ENCODE data around the gene ZNRD2. TPM values are rescaled to one million over a fixed set of nuclear protein-coding genes. Genes with fewer than 3 reads are reported as not detected.

ZNRD2 gene
- total RNA-seq, 1 experiment from 2014 or later, result 126 TPM

- Histone ChIP-seq H3K9me3 (ENCODE audit: low read length) (no peaks in the 10 kb centered on the region), H3K27ac (ENCODE audit: low read length) (no peak overlapping the region), H3K4me1 (ENCODE audit: insufficient read depth, low read length) (peaks cover 31% of the 10 kb centered on the region), H3K79me2 (ENCODE audit: low read length) (peaks cover 18% of the 10 kb centered on the region), H4K20me1 (ENCODE audit: low read length) (peaks cover 5% of the 10 kb centered on the region), H3K9me2 (replicated peaks; ENCODE audit: low read length) (no peaks in the 10 kb centered on the region), H2AFZ (ENCODE audit: low read length) (no peak overlapping the region), H3K36me3 (ENCODE audit: low read depth, low read length) (peaks cover 3% of the 10 kb centered on the region; the same call in 1 of the 2 replicates), H3K9ac (ENCODE audit: low read length) (no peak overlapping the region), H3K27me3 (ENCODE audit: low read length) (no peaks in the 10 kb centered on the region), H3F3A (ENCODE audit: low read length, unreplicated experiment) (no peaks in the 10 kb centered on the region), H3K4me3 (ENCODE audit: low read length) (no peak overlapping the region), H3K4me2 (ENCODE audit: low read length) (no peak overlapping the region)
- ChIA-PET CTCF (no interaction called here), POLR2A (ENCODE audit: unreplicated experiment) (no interaction called here)
- no peak for DNase-seq
- intact Hi-C loops (cut with micrococcal nuclease), result no loop called here
- ATAC-seq, result no peak
- no TSS peak for BruUV-seq (replicated peaks)
- TF ChIP-seq EZH2phosphoT487 (IDR thresholded peaks at IDR 0.05; ENCODE audit: borderline replicate concordance, low read length) (no peak), EZH2 (IDR thresholded peaks at IDR 0.05; ENCODE audit: low read length, unreplicated experiment) (no peak), CTCF (conservative IDR thresholded peaks at IDR 0.05; ENCODE audit: low read depth, low read length) (no peak)
Observed at GRCh38 chr11:65579291-65579690, 9.0 kb downstream of the ZNRD2 start.

- H4K20me1 ChIP-seq (ENCODE audit: low read length), result peaks cover 5% of the 10 kb centered on the region
- ChIA-PET POLR2A (ENCODE audit: unreplicated experiment) (no interaction called here), CTCF (no interaction called here)
- no peak overlapping the region for H2AFZ ChIP-seq (ENCODE audit: low read length)
- TF ChIP-seq EZH2phosphoT487 (IDR thresholded peaks at IDR 0.05; ENCODE audit: borderline replicate concordance, low read length), result no peak
- no peak for TF ChIP-seq CTCF (conservative IDR thresholded peaks at IDR 0.05; ENCODE audit: low read depth, low read length)
- TF ChIP-seq EZH2 (IDR thresholded peaks at IDR 0.05; ENCODE audit: low read length, unreplicated experiment), result no peak
- ATAC-seq (no peak), DNase-seq (no peak)
- H3K27me3 ChIP-seq (ENCODE audit: low read length), result no peaks in the 10 kb centered on the region
- no peaks in the 10 kb centered on the region for H3F3A ChIP-seq (ENCODE audit: low read length, unreplicated experiment)
- no peaks in the 10 kb centered on the region for H3K9me3 ChIP-seq (ENCODE audit: low read length)
- no peak overlapping the region for H3K4me3 ChIP-seq (ENCODE audit: low read length)
- H3K4me1 ChIP-seq (ENCODE audit: insufficient read depth, low read length), result peaks cover 25% of the 10 kb centered on the region
- H3K4me2 ChIP-seq (ENCODE audit: low read length), result no peak overlapping the region
- intact Hi-C loops (cut with micrococcal nuclease), result no loop called here
- H3K79me2 ChIP-seq (ENCODE audit: low read length), result peaks cover 18% of the 10 kb centered on the region
- no peak overlapping the region for H3K27ac ChIP-seq (ENCODE audit: low read length)
- no peak overlapping the region for H3K9ac ChIP-seq (ENCODE audit: low read length)
- peaks cover 3% of the 10 kb centered on the region; the same call in 1 of the 2 replicates for H3K36me3 ChIP-seq (ENCODE audit: low read depth, low read length)
- no peaks in the 10 kb centered on the region for H3K9me2 ChIP-seq (replicated peaks; ENCODE audit: low read length)
- BruUV-seq (replicated peaks), result no TSS peak
Observed at GRCh38 chr11:65580031-65580692, 9.9 kb downstream of the ZNRD2 start.

- CTCF ChIA-PET, result no interaction called here
- ATAC-seq (no peak), DNase-seq (no peak)
- BruUV-seq (replicated peaks), result no TSS peak
- H3K9me2 ChIP-seq (replicated peaks; ENCODE audit: low read length), result no peaks in the 10 kb centered on the region
- peaks cover 3% of the 10 kb centered on the region; the same call in 1 of the 2 replicates for H3K36me3 ChIP-seq (ENCODE audit: low read depth, low read length)
- H3K9ac ChIP-seq (ENCODE audit: low read length), result no peak overlapping the region
- H3K9me3 ChIP-seq (ENCODE audit: low read length), result no peaks in the 10 kb centered on the region
- TF ChIP-seq EZH2phosphoT487 (IDR thresholded peaks at IDR 0.05; ENCODE audit: borderline replicate concordance, low read length) (no peak), CTCF (conservative IDR thresholded peaks at IDR 0.05; ENCODE audit: low read depth, low read length) (no peak), EZH2 (IDR thresholded peaks at IDR 0.05; ENCODE audit: low read length, unreplicated experiment) (no peak)
- H3K4me2 ChIP-seq (ENCODE audit: low read length), result no peak overlapping the region
- intact Hi-C loops (cut with micrococcal nuclease), result no loop called here
- no peaks in the 10 kb centered on the region for H3K27me3 ChIP-seq (ENCODE audit: low read length)
- peaks cover 21% of the 10 kb centered on the region for H3K4me1 ChIP-seq (ENCODE audit: insufficient read depth, low read length)
- peaks cover 18% of the 10 kb centered on the region for H3K79me2 ChIP-seq (ENCODE audit: low read length)
- H4K20me1 ChIP-seq (ENCODE audit: low read length), result peaks cover 5% of the 10 kb centered on the region
- POLR2A ChIA-PET (ENCODE audit: unreplicated experiment), result no interaction called here
- no peak overlapping the region for H3K27ac ChIP-seq (ENCODE audit: low read length)
- no peak overlapping the region for H2AFZ ChIP-seq (ENCODE audit: low read length)
- H3F3A ChIP-seq (ENCODE audit: low read length, unreplicated experiment), result no peaks in the 10 kb centered on the region
- no peak overlapping the region for H3K4me3 ChIP-seq (ENCODE audit: low read length)
Observed at GRCh38 chr11:65580756-65581155, 10.5 kb downstream of the ZNRD2 start.
